Daoy (cell line): ENCODE data around the gene UBE2V1. TPM values are rescaled to one million over a fixed set of nuclear protein-coding genes. Genes with fewer than 3 reads are reported as not detected.
"Not testable (repeated sequence)": the region's sequence is repeated elsewhere in the genome, so short reads cannot be mapped to it uniquely, and the experiment has no call there.

Experiments used
- DNase-seq: peaks from one replicate; pipeline ENCODE4 v3.0.0-alpha.2; 2015; ENCODE audit warnings: low read depth
- total RNA-seq: library from RNA; depleted of rRNA; stranded (reverse); fragments of >200 nt; shearing (Covaris generic); gene quantifications from 2 replicates; pipeline ENCODE4 v1.2.3, GENCODE V29; 2014

Gene UBE2V1
- total RNA-seq, 1 experiment from 2014 or later: 35.8 TPM

- DNase-seq: not testable (repeated sequence)
Measured at GRCh38 chr20:50137702-50138101, 24.8 kb upstream of the UBE2V1 start.

- peak; percentile 72 for DNase-seq
Measured at GRCh38 chr20:50136822-50137599, 24.1 kb upstream of the UBE2V1 start.

- not testable (repeated sequence) for DNase-seq
Measured at GRCh38 chr20:50135157-50135556, 22.2 kb upstream of the UBE2V1 start.

- no peak for DNase-seq
Measured at GRCh38 chr20:50133474-50134217, 20.7 kb upstream of the UBE2V1 start.

- no peak for DNase-seq
Measured at GRCh38 chr20:50133041-50133440, 20.1 kb upstream of the UBE2V1 start.

GRCh38 chr20:50130995-50131394 is 18.0 kb upstream of the UBE2V1 start:
- no peak for DNase-seq

GRCh38 chr20:50130356-50130723 is 17.4 kb upstream of the UBE2V1 start:
- no peak for DNase-seq

GRCh38 chr20:50129662-50130355 is 16.9 kb upstream of the UBE2V1 start:
- no peak for DNase-seq

GRCh38 chr20:50128520-50128905 is 15.6 kb upstream of the UBE2V1 start:
- no peak for DNase-seq

- DNase-seq: no peak
Measured at GRCh38 chr20:50127587-50128519, 14.9 kb upstream of the UBE2V1 start.

GRCh38 chr20:50126662-50127061 is 13.7 kb upstream of the UBE2V1 start:
- DNase-seq: peak; percentile 57

GRCh38 chr20:50125279-50125678 is 12.3 kb upstream of the UBE2V1 start:
- no peak for DNase-seq

- no peak for DNase-seq
Measured at GRCh38 chr20:50124496-50124895, 11.5 kb upstream of the UBE2V1 start.

GRCh38 chr20:50123418-50123817 is 10.5 kb upstream of the UBE2V1 start:
- no peak for DNase-seq

- DNase-seq: no peak
Measured at GRCh38 chr20:50122763-50123162, 9.8 kb upstream of the UBE2V1 start.

GRCh38 chr20:50121858-50122271 is 8.9 kb upstream of the UBE2V1 start:
- DNase-seq: peak; percentile 32

- peak; percentile 72 for DNase-seq
Measured at GRCh38 chr20:50120935-50121693, 8.2 kb upstream of the UBE2V1 start.

- no peak for DNase-seq
Measured at GRCh38 chr20:50118203-50118602, 5.3 kb upstream of the UBE2V1 start.

- DNase-seq: no peak
Measured at GRCh38 chr20:50116368-50116999, 3.5 kb upstream of the UBE2V1 start.
